ENCODE data around the gene MYD88.

- TF ChIP-seq CTCF (IDR thresholded peaks at IDR 0.05) (no peak), POLR2A (IDR thresholded peaks at IDR 0.05) (no peak)
Observed at GRCh38 chr3:38141952-38142273, 3.5 kb downstream of the MYD88 start.
